Activated CD4-positive, CD25-positive, alpha-beta regulatory T cell treated with anti-CD3 and anti-CD28 coated beads, Interleukin-2, amount 50 U/mL, for 16 hours (primary cell): ENCODE measurements around the gene SLC22A16.

Experiments
- DNase-seq: peaks from one replicate; pipeline ENCODE4 v3.0.0-alpha.2; 2020; ENCODE audit warnings: low read depth, low spot score

The SLC22A16 gene

DNA sequence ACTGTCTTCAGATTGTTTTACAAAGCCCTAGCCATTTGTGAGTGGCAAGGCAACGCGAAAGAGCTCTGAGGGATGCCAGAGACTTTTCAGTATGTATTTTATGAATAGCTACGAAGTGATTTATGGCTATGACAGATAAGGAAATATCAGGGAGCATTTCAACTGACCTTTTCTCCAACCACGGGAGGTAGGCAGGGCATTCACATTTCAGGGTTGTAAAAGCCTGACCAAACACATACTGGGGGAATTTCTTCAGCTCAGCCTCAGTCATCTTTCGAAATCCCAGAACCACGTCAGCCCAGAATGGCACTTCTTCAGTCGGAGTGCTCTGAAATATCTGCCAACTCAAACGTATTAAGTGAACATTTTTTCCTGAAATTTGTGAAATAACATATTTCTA, 71.8 kb downstream of the SLC22A16 start:
- DNase-seq: no peak

DNA sequence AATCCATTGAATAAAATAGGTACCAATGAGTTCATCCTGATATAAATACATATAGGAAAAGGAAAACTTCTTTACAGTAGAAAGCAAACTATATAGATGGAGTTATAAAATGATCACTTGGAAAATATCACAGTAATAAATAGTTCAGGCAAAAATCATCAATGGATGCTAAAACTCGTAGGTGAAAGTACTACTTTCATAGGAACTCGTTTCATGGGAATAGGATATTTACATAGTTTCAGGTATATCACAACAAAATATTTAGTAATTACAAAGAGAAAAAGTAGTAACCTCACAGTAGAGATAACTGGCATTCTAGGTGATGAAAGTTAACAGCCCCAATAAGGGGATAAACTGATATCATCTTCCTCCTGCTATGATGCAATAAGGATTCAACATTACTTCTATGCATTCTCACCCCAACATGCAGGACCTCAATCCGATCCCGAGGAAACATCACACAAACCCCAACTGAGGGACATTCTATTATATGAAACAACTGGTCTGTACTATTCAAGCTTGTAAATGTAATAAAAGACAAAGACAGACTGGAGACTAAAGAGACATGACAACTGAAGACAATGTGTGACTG, 74.7 kb downstream of the SLC22A16 start:
- DNase-seq: no peak

DNA sequence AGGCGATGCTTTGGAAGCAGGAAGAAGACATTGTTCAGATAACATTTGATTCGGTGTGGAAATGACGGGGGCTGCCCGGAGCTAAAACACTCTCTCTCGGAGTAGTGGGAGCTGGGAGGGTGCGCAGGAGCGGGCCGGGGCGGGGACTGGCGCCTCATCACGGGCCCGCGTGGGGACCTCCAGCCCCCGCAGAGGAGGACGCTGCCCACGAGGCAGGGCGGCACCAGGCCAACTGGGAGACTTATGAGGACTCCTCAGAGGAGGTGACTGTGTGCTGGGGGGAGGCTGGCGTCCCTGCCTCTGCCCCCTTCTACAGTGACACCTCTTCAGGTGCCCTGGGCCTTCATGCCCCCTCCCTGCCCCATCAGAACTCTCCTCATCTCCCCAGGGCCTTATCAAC, 76.2 kb downstream of the SLC22A16 start:
- DNase-seq: no peak

DNA sequence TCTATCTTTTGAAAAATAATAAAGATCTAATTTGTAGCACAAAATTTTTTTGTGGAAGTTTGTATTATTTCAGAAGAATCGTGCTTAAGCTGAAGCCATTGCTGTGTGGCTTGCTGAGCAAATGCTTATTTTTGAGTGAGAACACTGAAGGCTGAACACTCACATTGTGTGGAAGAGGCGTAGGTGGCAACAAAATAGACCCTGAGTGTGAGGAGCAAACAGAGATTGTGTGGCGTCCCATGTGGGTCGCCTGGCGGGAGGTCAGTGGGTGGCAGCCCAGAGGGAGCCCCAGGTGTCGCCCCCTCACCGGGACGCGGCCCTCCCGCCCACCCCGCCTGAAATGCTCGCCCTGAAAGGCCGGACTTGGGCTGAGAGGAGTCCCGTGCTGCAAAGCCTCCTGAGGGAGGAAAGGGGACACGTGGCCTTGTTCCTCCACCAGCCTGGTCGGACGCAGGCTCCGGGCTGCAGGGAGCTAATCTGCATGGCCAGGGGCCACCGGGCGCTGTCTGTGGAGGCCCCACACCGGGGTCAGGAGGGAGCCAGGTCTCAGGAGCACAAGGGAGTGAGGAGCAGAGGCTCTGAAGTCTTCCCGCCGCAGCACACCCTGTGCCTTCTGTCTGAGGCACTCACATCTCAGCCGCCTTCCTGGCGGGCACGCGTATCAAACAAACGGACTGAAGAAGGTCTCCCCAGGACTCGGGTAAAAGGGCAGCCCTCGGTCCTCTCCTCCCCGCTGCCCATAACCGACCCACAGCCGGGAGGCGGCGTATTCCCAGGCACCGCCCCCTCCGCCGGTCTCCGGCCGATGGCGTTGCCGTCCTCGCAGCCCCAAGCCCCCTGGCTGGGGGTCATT, 77.0 kb downstream of the SLC22A16 start:
- DNase-seq: no peak

DNA sequence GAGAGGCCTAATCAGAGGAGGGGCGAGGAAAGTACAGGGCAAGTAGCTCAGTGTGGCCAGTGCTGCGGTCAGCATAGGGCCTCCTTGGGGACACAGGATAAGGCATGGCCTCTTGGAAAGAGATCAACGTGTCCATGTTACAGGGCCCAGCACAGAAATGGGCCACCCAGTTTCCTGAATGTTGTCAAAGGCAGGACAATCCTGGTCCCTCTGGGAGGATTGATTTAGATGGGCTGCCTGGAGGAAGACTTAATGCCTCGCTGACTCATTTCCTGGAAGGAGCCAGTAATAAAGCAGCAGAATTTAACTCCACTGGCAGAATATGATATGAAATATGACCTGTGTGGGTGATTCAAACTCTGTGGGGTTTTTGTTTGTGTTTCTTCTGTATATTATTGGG, 77.6 kb downstream of the SLC22A16 start:
- no peak for DNase-seq

DNA sequence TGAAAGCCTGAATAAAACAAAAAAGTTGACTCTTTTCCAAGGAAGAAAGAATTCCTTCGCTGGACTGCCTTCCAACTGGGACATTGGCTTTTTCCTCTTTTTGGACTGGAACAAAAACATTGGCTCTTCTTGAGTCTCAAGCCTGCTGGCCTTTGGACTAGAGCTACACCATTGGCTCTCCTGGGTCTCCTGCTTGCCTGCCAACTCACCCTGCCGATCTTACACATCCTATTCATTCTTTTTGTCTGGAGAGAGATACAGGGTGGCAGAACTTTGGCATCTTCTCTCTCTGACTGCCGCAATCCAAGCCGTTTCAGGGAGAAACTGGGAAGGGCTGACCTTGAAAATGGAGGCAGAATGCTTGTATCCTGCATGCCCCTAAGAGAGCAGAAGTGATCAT, 81.2 kb downstream of the SLC22A16 start:
- no peak for DNase-seq

DNA sequence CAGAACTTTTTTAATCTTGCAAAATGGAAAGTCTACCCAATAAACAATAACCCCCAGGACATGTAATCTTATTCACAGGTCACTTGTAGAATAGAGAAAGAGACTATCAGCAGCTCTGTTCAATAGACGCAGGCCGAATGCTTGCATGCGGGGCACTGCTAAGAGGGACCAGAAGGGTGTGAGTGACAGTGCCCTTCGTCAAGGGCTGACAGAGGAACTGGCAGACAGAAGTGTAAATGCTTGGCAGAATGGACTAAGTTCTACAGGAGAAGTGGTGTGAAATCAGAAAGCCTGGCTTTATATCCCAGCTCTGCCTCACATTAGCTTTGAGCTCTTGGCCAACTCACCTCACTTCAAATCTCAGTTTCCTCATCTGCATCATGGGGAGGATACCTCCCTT, 82.0 kb downstream of the SLC22A16 start:
- DNase-seq: no peak

DNA sequence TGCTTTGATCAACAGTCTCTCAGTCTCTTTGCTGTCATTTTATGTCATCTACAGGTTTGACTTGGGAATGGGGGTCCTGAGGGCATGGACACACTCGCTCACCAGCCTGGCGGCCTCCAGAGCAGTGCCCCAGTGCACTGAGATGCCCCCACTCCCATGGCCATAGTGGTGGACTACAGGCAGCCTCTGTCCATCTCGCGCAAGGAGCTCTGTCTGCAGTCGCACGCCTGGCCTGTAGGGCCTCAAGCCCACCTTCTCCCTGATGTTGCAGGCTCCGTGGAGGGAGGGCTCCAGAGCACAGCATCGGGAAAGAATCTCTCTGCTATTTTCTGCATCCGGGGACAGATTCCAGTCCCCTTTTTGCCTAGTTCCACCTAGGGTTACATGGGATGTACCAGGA, 83.7 kb downstream of the SLC22A16 start:
- no peak for DNase-seq

DNA sequence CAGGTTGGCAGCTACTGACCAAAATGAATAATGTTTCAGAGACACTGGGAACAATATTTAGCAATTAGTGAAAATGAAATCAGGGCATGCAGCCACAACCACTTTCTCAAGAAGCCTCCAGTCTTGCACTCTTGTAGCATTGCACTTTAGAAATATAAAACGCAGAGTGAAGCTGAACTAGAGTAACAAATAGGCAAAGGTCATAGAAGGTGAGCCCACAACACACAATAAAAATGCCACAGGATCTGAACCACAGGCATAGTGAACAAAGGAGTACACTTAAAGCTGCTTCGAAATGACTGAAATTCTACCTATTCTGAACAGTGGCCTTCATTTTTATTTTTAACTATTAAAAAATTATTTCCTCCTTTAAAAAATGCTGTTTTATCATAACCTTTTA, 86.0 kb downstream of the SLC22A16 start:
- DNase-seq: no peak

DNA sequence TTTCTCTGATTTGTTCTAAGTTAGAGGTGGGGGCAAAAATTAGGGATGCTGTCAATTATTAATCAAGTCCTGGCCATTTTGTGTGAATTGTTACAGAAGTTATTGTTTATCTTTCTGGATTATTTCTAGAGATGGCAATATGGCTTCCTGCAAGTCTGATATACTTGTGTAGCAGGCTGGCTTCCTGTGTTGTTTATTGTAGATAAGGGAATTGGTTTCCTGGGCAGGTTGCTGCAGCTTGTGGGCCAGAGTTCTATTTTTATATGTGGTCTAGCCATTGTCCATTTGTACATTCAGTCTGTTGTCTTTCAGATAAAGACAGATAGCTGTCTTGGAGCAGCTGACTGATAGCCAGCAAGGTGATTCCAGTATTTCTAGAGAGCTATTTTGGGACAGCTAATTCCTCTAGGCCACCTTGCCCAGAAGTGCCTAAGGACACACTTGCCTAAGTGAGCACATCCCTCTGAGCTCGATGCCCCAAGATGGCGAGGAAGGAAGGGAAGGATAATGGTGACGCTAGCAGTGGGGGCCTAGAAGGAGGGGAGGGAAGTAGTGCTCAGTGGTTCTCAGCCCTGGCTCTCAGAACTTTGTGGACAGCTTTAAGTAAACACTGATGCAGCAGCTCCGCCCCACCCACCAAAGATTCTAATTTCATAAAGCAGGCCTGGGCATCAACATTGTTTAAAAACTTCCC, 86.6 kb downstream of the SLC22A16 start:
- no peak for DNase-seq

DNA sequence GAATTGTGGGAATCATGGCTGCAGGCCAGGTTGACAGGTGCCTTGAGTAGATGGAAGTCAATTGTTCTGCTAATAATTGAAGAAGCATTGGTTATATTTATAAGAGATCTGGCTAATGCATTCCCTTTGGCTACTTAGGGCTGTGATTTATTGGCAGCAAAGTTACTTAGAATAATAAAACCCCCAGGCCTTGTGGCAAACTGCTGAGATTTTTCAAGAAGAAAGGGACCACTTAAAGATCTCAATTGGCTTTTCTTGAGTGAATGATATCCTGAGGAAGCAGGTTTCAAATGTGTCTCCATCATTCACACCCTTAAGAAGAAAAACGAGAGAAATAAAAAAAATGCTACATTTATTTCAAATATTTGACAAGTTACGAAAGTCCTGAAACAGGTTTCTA, 88.4 kb downstream of the SLC22A16 start:
- DNase-seq: no peak

DNA sequence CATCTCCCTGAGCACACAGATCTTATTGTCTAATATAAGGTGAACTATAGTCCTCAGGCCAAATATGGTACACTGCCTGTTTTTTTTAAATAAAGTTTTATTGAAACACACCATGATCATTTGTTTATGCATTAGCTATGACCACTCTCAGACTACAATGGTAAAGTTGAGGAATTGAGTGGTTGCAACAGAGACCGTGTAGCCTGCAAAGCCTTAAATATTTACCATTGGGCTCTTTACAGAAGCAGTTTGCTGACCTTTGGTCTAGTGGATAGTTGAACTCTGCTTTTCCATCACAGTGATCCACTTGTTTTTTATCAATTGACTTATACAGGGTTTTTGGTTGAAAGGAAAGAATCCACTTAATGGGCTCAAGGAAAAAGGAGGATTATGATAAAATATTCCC, 91.0 kb downstream of the SLC22A16 start:
- no peak for DNase-seq

DNA sequence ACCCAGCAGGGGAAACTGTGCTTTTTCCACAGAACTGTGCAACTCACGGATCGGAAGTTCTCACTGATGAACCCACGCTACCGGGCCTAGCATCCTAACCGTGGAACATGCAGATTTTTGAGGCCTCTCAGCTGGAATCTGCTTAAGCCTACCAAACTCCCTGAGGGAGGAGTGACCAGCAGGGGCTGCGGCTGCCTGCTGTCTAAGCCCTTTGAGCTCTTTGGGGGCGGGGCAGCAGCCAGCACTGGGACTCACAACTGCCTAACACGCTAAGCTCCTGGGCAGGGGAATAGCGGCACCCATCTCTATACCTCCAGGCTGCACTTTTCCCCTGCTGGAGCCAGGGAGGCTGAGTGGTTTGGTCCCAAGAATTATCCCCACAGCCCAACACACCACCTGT, 97.9 kb downstream of the SLC22A16 start:
- DNase-seq: no peak
